ENCODE measurements around the gene DDX5. TPM values are rescaled to one million over a fixed set of nuclear protein-coding genes. Genes with fewer than 3 reads are reported as not detected.

DDX5 gene
- total and polyA plus RNA-seq, 2 donors (not counting 1 experiment from before 2014, with no cell fraction given) = 1,560 to 2,167 TPM

DNA sequence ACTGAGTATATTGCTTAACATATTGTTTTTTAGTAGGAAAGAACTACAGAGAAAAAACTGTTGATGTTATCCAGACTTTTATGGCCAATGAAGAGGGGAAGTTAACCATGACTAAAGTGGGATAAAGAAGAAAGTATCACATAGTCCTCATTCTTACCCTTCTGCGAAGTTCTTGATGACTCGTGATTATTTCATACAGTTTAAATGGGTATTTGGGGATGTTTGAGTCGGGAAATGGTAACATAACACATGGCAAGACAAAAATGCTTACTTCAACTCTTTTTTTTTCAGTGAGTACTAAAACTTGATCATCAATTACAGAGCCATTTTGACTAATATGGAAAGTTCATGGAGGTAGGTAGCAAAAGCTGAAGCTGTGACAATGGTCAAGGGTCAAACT is 14.1 kb downstream of the DDX5 start:
- no peak overlapping the region for H3K4me3 Mint-ChIP-seq
- peaks cover 29% of the 10 kb centered on the region for H3K4me1 Mint-ChIP-seq
- H3K9me3 Mint-ChIP-seq (ENCODE audit: insufficient read depth) = no peaks in the 10 kb centered on the region
- H3K36me3 ChIP-seq (replicated peaks in 1 of 2; ENCODE audit: control extremely low read depth in 1 of 2, control insufficient read depth in 1 of 2, extremely low read depth in 1 of 2, insufficient read depth in 2 of 2, low read length in 1 of 2) = peaks cover 2 to 46% of the 10 kb centered on the region in 2 experiments
- no peaks in the 10 kb centered on the region for H3K27me3 ChIP-seq (replicated peaks in 1 of 4; ENCODE audit: control extremely low read depth in 1 of 4, control insufficient read depth in 3 of 4, insufficient read depth in 4 of 4, low read length in 3 of 4)
- ATAC-seq (ENCODE audit: low read depth) (no peak), DNase-seq (no peak)
- H2AFZ ChIP-seq (ENCODE audit: insufficient read depth, low read depth, low read length, poor library complexity, severe bottlenecking) = no peak overlapping the region
- no peak overlapping the region for H3K4me3 ChIP-seq (ENCODE audit: control extremely low read depth in 1 of 5, extremely low read depth in 1 of 5, insufficient read depth in 1 of 5, low read depth in 2 of 5, low read length in 4 of 5)
- ChIA-PET CTCF (interaction anchor here (0.7 to 5.9 kb wide), 10 partner anchors 10 to 740 kb away, joined by 3 to 199 read pairs (median 6); partner anchors contain the start of genes CEP95 and DDX5), POLR2A (interaction anchor here (1.5 to 2.0 kb wide), 2 partner anchors 13 to 15 kb away, joined by 6 to 9 read pairs; partner anchors contain the start of genes CEP95 and DDX5)
- H3K9me3 ChIP-seq (ENCODE audit: control extremely low read depth in 1 of 3, control insufficient read depth in 2 of 3, insufficient read depth in 1 of 3, low read length in 2 of 3) = no peaks in the 10 kb centered on the region
- peaks cover 21% of the 10 kb centered on the region in 2 donors for H3K4me1 ChIP-seq (ENCODE audit: control insufficient read depth in 2 of 2, insufficient read depth in 2 of 2, low read length in 2 of 2)
- H3K79me2 ChIP-seq (ENCODE audit: control insufficient read depth, insufficient read depth, low read length) = peaks cover 36% of the 10 kb centered on the region
- H3K9ac ChIP-seq (ENCODE audit: low read length) = no peak overlapping the region
- H4K20me1 ChIP-seq (ENCODE audit: control insufficient read depth, insufficient read depth, low read length, poor library complexity, severe bottlenecking) = no peaks in the 10 kb centered on the region
- H3K27ac Mint-ChIP-seq = no peak overlapping the region
- no peak overlapping the region for H3K4me2 ChIP-seq (replicated peaks; ENCODE audit: low read depth, low read length, poor library complexity, severe bottlenecking)
- no peak overlapping the region for H3K27ac ChIP-seq (ENCODE audit: low read length in 2 of 2)
- TF ChIP-seq, protein P1, sequence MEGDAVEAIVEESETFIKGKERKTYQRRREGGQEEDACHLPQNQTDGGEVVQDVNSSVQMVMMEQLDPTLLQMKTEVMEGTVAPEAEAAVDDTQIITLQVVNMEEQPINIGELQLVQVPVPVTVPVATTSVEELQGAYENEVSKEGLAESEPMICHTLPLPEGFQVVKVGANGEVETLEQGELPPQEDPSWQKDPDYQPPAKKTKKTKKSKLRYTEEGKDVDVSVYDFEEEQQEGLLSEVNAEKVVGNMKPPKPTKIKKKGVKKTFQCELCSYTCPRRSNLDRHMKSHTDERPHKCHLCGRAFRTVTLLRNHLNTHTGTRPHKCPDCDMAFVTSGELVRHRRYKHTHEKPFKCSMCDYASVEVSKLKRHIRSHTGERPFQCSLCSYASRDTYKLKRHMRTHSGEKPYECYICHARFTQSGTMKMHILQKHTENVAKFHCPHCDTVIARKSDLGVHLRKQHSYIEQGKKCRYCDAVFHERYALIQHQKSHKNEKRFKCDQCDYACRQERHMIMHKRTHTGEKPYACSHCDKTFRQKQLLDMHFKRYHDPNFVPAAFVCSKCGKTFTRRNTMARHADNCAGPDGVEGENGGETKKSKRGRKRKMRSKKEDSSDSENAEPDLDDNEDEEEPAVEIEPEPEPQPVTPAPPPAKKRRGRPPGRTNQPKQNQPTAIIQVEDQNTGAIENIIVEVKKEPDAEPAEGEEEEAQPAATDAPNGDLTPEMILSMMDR (IDR thresholded peaks at IDR 0.05) = no peak
- TF ChIP-seq EZH2 (IDR thresholded peaks at IDR 0.05; ENCODE audit: borderline replicate concordance, insufficient read depth, low read depth, low read length, poor library complexity, severe bottlenecking) = no peak
- H3K27me3 Mint-ChIP-seq = no peaks in the 10 kb centered on the region
- no CpG with 5 or more reads among the region's 3 CpGs for WGBS (ENCODE audit: insufficient coverage)
- intact Hi-C loops (cut with micrococcal nuclease) = loop anchor here (1.0 kb wide), 2 partner anchors 15 to 72 kb away; no protein-coding TSS in a partner anchor
